GM21619 (cell line): Measurements from ENCODE around the gene GNAZ.
"Not testable (repeated sequence)": the region's sequence is repeated elsewhere in the genome, so short reads cannot be mapped to it uniquely, and the experiment has no call there.

Experiments
- ATAC-seq: cut with Tn5 transposase; IDR thresholded peaks from one replicate; pipeline ENCODE4 v1.9.1; 2021; ENCODE audit not compliant: unreplicated experiment

The GNAZ gene

GRCh38 chr22:23070418-23071229, at the start of gene GNAZ:
GNAZ (plus strand) TSS chr22:23070519; CDS start chr22:23095696, 25,177 bp downstream.
- ATAC-seq = peak; percentile 14

- no peak for ATAC-seq
These were observed 49.5 kb upstream of the GNAZ start for GRCh38 chr22:23020659-23021293.

GRCh38 chr22:23021660-23022353, 48.5 kb upstream of the GNAZ start:
- not testable (repeated sequence) for ATAC-seq

GRCh38 chr22:23023294-23023693, 47.0 kb upstream of the GNAZ start:
- ATAC-seq = no peak

- no peak for ATAC-seq
These were observed 43.5 kb upstream of the GNAZ start for GRCh38 chr22:23026777-23027176.

- not testable (repeated sequence) for ATAC-seq
These were observed 42.5 kb upstream of the GNAZ start for GRCh38 chr22:23027849-23028248.

- ATAC-seq = no peak
These were observed 40.6 kb upstream of the GNAZ start for GRCh38 chr22:23029521-23030228.

- no peak for ATAC-seq
These were observed 38.9 kb upstream of the GNAZ start for GRCh38 chr22:23031381-23031780.

- no peak for ATAC-seq
These were observed 38.5 kb upstream of the GNAZ start for GRCh38 chr22:23031786-23032185.

- no peak for ATAC-seq
These were observed 37.7 kb upstream of the GNAZ start for GRCh38 chr22:23032658-23033057.

GRCh38 chr22:23033116-23033905, 37.0 kb upstream of the GNAZ start:
- no peak for ATAC-seq

- no peak for ATAC-seq
These were observed 35.4 kb upstream of the GNAZ start for GRCh38 chr22:23034621-23035556.

GRCh38 chr22:23035557-23036277, 34.6 kb upstream of the GNAZ start:
- ATAC-seq = no peak

- ATAC-seq = no peak
These were observed 33.5 kb upstream of the GNAZ start for GRCh38 chr22:23036684-23037428.

- ATAC-seq = no peak
These were observed 32.6 kb upstream of the GNAZ start for GRCh38 chr22:23037429-23038333.

GRCh38 chr22:23038334-23038642, 32.0 kb upstream of the GNAZ start:
- no peak for ATAC-seq

GRCh38 chr22:23038902-23039301, 31.4 kb upstream of the GNAZ start:
- no peak for ATAC-seq
